ENCODE data around the gene ZNF329. TPM values are rescaled to one million over a fixed set of nuclear protein-coding genes. Genes with fewer than 3 reads are reported as not detected.

The ZNF329 gene
- total and polyA plus RNA-seq, 2 of the 13 experiments (the other 11 are each of a cell fraction or from before 2014, with no cell fraction given) = 3.8 to 9.6 TPM

DNA sequence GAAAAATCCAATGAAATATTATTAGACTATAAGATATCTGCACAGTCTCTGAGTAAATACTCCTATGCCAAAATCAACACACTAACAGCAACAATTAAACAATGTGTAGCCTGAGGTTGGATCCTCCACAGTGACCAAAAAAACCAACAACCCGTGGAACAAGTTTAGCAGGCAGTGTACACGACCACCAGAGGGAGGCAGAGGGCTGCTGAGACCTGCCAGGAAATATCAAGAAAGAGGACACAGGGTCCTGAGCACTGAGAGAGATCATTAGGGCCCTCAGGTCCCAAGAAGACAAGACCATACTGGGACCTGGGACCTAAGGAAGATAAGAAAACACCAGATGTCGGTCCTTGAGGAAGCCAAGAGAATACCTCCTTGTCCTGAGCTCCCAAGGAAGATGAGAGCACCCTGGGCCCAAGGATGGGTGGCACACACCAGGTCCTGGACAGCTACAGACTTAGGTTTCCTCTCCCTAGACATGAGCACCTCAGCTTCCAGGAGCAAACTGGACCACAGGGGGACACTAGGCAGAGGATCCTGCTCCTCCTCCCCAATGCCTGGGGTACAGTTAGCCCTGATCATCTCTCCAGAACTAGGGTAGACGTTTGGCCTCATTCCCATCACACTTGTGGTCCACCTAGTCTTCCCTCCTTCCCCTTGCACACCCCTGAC, 31.4 kb upstream of the ZNF329 start (continued):
- TF ChIP-seq, protein P1, sequence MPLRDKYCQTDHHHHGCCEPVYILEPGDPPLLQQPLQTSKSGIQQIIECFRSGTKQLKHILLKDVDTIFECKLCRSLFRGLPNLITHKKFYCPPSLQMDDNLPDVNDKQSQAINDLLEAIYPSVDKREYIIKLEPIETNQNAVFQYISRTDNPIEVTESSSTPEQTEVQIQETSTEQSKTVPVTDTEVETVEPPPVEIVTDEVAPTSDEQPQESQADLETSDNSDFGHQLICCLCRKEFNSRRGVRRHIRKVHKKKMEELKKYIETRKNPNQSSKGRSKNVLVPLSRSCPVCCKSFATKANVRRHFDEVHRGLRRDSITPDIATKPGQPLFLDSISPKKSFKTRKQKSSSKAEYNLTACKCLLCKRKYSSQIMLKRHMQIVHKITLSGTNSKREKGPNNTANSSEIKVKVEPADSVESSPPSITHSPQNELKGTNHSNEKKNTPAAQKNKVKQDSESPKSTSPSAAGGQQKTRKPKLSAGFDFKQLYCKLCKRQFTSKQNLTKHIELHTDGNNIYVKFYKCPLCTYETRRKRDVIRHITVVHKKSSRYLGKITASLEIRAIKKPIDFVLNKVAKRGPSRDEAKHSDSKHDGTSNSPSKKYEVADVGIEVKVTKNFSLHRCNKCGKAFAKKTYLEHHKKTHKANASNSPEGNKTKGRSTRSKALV (CRISPR knock-in tag; IDR thresholded peaks at IDR 0.05) = no peak
- TF ChIP-seq BCL3 (CRISPR knock-in tag; IDR thresholded peaks at IDR 0.05) = no peak
- TF ChIP-seq HMGXB4 (CRISPR knock-in tag; IDR thresholded peaks at IDR 0.05; ENCODE audit: borderline replicate concordance in 1 of 2, low read depth in 1 of 2) = peak; percentile 35 to 57; a peak in 2 of 4 replicates
- no peak for TF ChIP-seq KDM2A (CRISPR knock-in tag; IDR thresholded peaks at IDR 0.05; ENCODE audit: borderline replicate concordance, low read depth)
- TF ChIP-seq, protein P2, sequence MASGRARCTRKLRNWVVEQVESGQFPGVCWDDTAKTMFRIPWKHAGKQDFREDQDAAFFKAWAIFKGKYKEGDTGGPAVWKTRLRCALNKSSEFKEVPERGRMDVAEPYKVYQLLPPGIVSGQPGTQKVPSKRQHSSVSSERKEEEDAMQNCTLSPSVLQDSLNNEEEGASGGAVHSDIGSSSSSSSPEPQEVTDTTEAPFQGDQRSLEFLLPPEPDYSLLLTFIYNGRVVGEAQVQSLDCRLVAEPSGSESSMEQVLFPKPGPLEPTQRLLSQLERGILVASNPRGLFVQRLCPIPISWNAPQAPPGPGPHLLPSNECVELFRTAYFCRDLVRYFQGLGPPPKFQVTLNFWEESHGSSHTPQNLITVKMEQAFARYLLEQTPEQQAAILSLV (CRISPR knock-in tag; IDR thresholded peaks at IDR 0.05; ENCODE audit: borderline replicate concordance) = 0 out of 2 replicates have a peak, but pooled peaks have one; percentile 46
- no peak for TF ChIP-seq GZF1 (CRISPR knock-in tag; IDR thresholded peaks at IDR 0.05)
- no peak; the same call in 1 of the 2 replicates for TF ChIP-seq EED (CRISPR knock-in tag; IDR thresholded peaks at IDR 0.05)
- TF ChIP-seq THAP11 (CRISPR knock-in tag; IDR thresholded peaks at IDR 0.05) = peak; percentile 50; the same call in 1 of the 2 replicates
- TF ChIP-seq, protein P3, sequence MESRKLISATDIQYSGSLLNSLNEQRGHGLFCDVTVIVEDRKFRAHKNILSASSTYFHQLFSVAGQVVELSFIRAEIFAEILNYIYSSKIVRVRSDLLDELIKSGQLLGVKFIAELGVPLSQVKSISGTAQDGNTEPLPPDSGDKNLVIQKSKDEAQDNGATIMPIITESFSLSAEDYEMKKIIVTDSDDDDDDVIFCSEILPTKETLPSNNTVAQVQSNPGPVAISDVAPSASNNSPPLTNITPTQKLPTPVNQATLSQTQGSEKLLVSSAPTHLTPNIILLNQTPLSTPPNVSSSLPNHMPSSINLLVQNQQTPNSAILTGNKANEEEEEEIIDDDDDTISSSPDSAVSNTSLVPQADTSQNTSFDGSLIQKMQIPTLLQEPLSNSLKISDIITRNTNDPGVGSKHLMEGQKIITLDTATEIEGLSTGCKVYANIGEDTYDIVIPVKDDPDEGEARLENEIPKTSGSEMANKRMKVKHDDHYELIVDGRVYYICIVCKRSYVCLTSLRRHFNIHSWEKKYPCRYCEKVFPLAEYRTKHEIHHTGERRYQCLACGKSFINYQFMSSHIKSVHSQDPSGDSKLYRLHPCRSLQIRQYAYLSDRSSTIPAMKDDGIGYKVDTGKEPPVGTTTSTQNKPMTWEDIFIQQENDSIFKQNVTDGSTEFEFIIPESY (CRISPR knock-in tag; IDR thresholded peaks at IDR 0.05) = 0 out of 2 replicates have a peak, but pooled peaks have one; percentile 20
- 0 out of 2 replicates have a peak, but pooled peaks have one; percentile 11 for TF ChIP-seq PAXIP1 (CRISPR knock-in tag; conservative IDR thresholded peaks at IDR 0.05)
- no peak for TF ChIP-seq NR2F6 (IDR thresholded peaks at IDR 0.05)
- 0 out of 2 replicates have a peak, but pooled peaks have one; percentile 5 for TF ChIP-seq NR2F6 (CRISPR knock-in tag; IDR thresholded peaks at IDR 0.05)
- TF ChIP-seq ZFP82 (CRISPR knock-in tag; IDR thresholded peaks at IDR 0.05; ENCODE audit: borderline replicate concordance) = 0 out of 2 replicates have a peak, but pooled peaks have one; percentile 2
- no peak for TF ChIP-seq ZBTB37 (CRISPR knock-in tag; IDR thresholded peaks at IDR 0.05)
